Fibroblast of the conjunctiva (primary cell): ENCODE measurements around the gene SAG.
"Not testable (repeated sequence)": the region's sequence is repeated elsewhere in the genome, so short reads cannot be mapped to it uniquely, and the experiment has no call there.

Source experiments
- DNase-seq: peaks from one replicate; pipeline ENCODE4 v3.0.0-alpha.2; 2010; ENCODE audit warnings: low read depth

The SAG gene

GRCh38 chr2:233356546-233357308 lies 49.1 kb downstream of the SAG start:
- DNase-seq, result no peak

- no peak for DNase-seq
These were observed 50.7 kb downstream of the SAG start for GRCh38 chr2:233358335-233358734.

DNA sequence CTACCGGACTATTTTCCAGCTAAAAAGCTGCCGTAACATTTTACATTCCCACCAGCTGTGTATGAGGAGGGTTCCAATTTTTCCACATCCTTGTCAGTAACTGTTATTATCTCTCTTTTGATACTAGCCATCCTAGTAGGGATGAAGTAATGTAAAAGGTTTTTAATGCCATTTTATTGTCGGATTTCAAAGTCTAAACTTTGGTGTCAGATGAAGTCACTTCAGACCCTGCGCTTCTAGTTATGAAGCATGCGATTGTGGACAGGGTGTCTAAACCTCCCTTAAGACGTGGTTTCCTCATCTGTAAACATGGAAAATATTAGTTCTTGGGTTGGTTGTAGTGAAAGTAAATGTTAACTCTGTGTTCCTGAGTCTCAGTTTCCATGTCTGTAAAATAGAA lies 51.3 kb downstream of the SAG start:
- DNase-seq, result no peak

DNA sequence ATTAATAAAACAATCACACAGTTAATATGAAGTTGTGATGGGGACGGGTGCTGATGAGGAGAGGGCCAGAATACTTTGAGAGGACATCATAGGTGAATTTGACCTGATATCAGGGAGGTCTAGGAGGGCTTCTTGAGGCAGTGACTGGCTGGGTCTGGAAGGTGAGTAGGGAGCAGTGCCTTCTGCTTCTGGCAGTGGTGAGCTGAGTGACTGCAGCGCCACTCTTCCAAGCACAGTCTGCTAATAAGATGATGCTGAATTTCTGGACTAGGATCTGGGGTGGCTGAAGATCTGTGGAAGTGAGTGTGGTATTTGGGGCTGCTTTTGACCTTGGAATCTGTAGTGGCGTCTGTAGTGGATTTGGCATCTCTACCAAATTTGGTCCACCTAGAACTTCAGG lies 52.2 kb downstream of the SAG start:
- DNase-seq, result no peak

DNA sequence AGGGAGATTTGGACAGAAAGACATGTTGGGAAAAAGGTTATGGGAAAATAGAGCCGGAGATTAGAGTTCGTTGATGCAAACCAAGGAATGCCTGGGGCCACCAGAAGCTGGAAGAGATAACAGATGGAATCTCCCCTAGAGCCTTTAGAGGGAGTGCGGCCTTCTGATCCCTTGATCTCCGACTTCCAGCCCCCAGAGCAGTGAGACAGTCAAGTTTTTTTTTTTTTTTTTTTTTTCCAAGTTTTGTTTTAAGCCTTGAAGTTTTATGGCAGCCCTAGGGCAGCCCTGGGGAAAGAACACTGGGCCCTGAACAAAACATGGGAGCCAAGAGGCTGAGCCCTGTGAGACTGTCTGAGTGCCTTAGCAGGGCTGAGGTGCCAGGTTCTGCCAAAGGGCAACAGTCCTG lies 53.2 kb downstream of the SAG start:
- no peak for DNase-seq

- no peak for DNase-seq
These were observed 53.7 kb downstream of the SAG start for GRCh38 chr2:233361297-233361696.

- no peak for DNase-seq
These were observed 55.1 kb downstream of the SAG start for GRCh38 chr2:233362742-233363141.

DNA sequence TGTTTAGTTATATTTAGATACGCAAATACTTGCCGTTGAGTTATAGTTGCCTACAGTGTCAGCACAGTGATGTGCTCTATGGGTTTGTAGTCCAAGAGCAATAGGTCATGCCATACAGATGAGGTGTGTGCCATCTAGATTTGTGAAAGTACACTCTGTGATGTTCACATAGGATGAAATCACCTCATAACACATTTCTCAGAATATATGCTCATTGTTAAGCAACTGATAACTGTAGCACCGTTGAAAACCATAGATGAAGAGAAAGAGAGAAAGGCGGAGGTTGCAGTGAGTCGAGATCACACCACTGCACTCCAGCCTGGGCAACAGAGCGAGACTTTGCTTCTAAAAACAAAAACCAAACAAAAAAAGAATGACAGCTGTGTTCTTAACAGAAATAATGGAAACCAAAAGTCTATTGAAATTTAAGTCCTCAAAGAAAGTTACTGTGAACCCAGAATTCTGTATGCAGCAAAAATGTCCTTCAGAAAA lies 56.2 kb downstream of the SAG start:
- no peak for DNase-seq

DNA sequence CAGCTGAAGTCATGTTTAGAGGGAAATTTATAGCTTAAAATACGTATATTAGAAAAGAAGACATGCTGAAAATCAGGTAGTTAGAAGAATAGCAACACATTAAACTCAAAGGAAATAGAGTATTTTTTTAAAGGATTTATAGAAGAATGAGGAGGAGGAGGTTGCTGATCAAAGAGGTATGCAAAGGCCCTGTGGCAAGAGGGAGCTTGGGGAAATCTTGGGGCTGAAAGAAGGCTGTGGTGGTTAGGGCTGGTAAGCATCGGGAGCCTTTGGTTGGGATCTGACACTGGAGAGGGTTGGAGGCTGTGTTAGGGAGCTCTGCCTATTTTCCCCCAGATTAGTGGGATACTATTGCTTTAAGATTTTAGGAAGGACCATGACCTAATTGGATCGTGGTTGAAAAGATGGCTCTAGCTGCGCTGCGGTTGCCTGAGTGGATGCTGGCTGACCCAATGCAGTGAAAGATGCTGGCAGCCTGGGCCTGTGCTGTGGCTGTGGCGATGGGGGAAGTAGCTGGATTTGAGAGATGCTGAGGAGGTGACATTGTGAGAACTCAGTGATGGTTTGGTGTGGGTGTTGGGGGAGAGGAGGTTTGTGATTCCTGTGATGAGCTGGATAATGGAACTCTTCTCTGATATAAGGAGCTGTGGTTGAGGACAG lies 58.4 kb downstream of the SAG start:
- no peak for DNase-seq

DNA sequence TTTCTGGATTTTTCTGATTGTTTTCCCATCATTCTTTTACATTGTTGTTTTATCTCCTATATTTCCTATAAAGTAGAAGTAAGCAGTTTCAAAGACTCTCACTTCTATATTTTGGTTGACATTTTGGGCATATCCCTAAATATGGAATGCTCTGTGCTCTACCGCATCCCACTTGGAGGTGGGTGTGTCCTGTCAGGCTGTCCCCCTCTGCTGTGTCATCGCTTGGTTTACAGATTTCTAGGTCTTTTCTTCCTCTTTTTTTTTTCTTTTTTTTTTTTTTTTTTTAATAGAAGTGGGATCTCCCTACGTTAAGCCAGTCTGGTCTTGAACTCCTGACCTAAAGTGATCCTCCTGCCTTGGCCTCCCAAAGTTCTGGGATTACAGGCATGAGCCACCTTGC lies 60.0 kb downstream of the SAG start:
- no peak for DNase-seq

GRCh38 chr2:233368756-233369155 lies 61.1 kb downstream of the SAG start:
- no peak for DNase-seq

DNA sequence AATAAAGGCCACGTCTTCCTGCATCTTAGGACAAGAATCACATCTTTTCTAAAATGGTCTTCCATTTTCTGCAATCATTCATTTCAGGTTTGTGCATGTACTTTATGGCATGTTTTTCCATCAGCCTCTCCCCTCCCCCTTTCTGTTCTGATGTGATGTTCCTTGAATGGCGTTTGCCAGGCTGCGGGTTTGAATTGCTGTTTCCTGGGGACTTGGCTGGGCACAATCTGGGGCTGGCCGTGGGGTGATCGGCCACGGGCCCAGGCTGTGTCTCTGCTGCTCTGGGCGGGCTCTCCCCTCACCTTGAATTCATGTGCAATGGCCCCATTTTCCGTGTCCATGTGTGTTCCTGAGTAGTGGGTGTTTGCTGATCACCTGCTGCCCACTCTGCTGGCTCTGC lies 61.8 kb downstream of the SAG start:
- no peak for DNase-seq

GRCh38 chr2:233369897-233370685 lies 62.5 kb downstream of the SAG start:
- DNase-seq, result no peak

- no peak for DNase-seq
These were observed 64.0 kb downstream of the SAG start for GRCh38 chr2:233371641-233372040.

GRCh38 chr2:233372855-233373254 lies 65.2 kb downstream of the SAG start:
- no peak for DNase-seq

DNA sequence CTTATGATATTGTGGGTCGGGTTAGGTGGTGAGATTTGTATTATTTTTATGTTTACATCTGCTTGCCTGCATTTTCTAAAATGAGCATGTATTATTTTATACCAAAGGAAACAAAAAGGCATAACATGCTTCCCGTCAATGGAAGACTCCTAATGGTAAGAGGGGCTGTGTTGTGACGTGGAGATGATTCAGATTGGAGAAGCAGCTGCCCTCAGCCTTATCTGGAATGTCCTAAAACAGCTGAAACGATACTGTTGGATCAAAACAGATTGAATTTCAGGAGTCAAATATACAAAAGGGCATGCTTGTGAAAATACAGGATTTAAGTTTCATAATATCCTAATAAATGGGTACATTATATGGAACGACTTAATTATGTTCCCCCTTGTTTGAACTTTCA lies 65.7 kb downstream of the SAG start:
- DNase-seq, result no peak

- not testable (repeated sequence) for DNase-seq
These were observed 67.2 kb downstream of the SAG start for GRCh38 chr2:233374776-233375175.

DNA sequence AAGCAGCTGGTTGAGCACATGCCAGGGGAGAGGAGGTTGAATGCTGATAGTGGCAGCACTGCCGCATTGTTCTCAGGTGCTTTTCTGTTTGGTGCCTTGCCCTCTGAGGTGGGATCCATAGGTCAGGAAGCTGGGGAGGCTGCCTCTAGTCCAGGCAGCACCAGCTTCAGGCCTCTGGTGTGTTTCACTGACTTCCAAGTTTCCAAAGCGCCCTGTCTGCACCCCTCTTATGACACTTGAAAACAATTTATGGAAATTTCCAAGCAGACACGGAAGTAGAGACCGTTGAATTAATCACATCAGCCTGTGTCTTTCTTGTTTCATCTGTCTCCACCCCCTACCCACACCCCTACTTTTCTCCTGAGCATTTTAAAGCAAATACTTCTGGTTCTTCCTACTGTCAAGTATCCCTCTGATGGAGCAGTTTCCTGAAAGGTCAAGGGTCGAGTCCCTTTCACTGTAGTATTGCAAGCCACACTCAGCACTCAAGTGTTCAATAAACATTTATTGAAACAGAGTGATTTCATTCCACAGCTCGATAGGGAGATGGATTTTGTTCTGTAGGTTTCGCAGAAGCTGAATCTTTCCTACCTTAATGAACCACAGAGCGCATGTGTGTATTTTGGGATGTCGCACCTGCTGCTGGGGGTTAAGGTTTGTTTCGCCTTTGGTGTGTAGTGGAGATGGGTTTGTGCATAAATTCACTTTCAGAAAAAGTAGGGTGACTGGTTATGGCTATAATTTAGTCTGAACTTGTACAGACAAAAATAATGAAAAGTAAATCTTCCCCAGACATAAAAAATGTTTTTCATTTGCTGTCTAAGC lies 68.1 kb downstream of the SAG start:
- DNase-seq, result no peak

DNA sequence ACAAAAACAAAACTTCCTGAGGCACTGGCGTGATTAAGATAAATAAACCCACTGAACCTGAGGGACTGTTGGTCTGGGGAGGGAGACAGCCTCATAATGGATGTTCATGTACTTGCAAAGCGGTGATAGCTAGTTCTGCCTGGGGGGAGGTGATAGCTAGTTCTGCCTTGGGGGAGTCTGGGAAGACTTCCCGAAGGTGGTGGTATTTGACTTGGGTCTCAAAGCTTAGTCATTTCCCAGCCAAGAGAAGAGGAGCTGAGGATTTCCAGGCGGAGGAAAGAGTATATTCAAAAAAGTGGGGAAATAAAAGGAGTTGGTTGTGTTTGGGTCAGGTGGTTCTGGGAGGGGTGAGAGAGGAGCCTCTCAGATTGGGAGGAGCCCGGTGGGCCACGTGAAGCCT lies 71.4 kb downstream of the SAG start:
- no peak for DNase-seq

GRCh38 chr2:233379441-233379840 lies 71.8 kb downstream of the SAG start:
- no peak for DNase-seq

- DNase-seq, result no peak
These were observed 72.7 kb downstream of the SAG start for GRCh38 chr2:233380132-233380895.
